ENCODE data around the gene TMEM63A.

GRCh38 chr1:225885336-225885735, 3.2 kb upstream of the TMEM63A start:
- TF ChIP-seq CTCF (conservative IDR thresholded peaks at IDR 0.05) (no peak), ZFX (IDR thresholded peaks at IDR 0.05) (no peak)
